ENCODE results near the gene SLC41A1.
"Not testable (repeated sequence)": the region's sequence is repeated elsewhere in the genome, so short reads cannot be mapped to it uniquely, and the experiment has no call there.

SLC41A1 gene

DNA sequence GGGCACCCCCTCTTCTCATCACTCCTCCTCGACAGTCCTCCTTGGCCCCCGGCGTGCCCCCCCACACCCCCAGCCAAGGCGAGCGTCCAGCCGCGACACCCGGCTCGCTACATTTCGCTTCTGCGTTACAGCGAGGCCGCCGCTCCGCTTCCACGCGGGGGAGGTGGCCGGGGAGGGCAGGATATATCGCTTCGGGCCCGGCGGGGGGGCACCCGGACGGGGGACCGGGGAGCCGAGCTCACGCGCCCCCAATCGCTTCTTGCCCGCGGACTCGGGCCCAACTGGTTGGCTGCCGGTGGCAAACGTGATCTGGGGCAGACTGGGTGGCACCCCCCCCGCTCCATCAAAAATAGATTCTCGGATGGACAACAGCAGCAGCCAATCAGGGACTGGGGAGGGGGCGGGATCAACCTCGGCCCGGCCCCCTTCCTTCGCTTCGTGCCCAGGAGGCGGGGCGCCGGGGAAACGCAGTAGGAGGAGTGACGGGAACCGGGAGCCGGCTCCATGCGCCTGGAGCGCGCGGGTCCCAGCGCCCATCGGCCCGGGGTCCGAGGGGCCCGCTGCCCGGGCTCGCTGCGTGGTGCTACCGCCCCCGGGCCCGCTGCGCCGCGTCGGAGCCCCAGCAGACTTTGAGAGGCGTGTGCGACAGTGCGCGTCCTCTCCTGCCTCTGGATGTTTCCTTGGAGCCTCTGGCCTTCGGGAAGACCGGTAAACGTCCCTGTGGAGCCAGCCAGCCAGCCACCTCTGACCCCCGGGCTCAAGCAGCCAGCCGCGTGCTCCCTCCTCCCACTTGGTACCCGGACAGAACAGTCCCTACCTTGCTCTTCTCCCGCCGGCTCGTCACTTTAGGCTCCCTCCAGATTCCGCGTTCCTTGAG lies at the start of gene SLC41A1:
Gene SLC41A1, minus strand, starts transcription at position 321 of the 877 bp plus-strand sequence. CDS start 2,757 bp downstream, outside the sequence.
- no peaks in the 10 kb centered on the region for H3K9me3 Mint-ChIP-seq
- peaks cover 54% of the 10 kb centered on the region for H3K4me1 Mint-ChIP-seq
- ATAC-seq (replicated peaks; ENCODE audit: extremely low read depth, poor library complexity, severe bottlenecking) (peak; percentile 97), DNase-seq (ENCODE audit: low spot score in 2 of 2) (peak; percentile 80 to 91)
- H3K27ac Mint-ChIP-seq (ENCODE audit: low read depth), result peak within 1 kb of the TSS; percentile 80
- H3K36me3 Mint-ChIP-seq (ENCODE audit: insufficient read depth), result peaks cover 15% of the 10 kb centered on the region
- H3K4me3 Mint-ChIP-seq, result peak within 1 kb of the TSS; percentile 95
- H3K27me3 Mint-ChIP-seq, result no peaks in the 10 kb centered on the region

GRCh38 chr1:205861540-205861939 lies 48.5 kb upstream of the SLC41A1 start:
- Mint-ChIP-seq H3K27ac (ENCODE audit: low read depth) (no peak overlapping the region), H3K27me3 (peaks cover 23% of the 10 kb centered on the region), H3K4me1 (peaks cover 13% of the 10 kb centered on the region), H3K9me3 (peaks cover 7% of the 10 kb centered on the region), H3K36me3 (ENCODE audit: insufficient read depth) (no peaks in the 10 kb centered on the region), H3K4me3 (no peak overlapping the region)
- no peak for ATAC-seq (replicated peaks; ENCODE audit: extremely low read depth, poor library complexity, severe bottlenecking)
- DNase-seq (ENCODE audit: low spot score in 2 of 2), result no peak

GRCh38 chr1:205858141-205858961 lies 45.4 kb upstream of the SLC41A1 start:
- no peaks in the 10 kb centered on the region for H3K27me3 Mint-ChIP-seq
- no peak overlapping the region for H3K4me3 Mint-ChIP-seq
- no peaks in the 10 kb centered on the region for H3K36me3 Mint-ChIP-seq (ENCODE audit: insufficient read depth)
- H3K27ac Mint-ChIP-seq (ENCODE audit: low read depth), result peak overlapping the region; percentile 8
- peaks cover 8% of the 10 kb centered on the region for H3K9me3 Mint-ChIP-seq
- H3K4me1 Mint-ChIP-seq, result peaks cover 13% of the 10 kb centered on the region
- no peak for ATAC-seq (replicated peaks; ENCODE audit: extremely low read depth, poor library complexity, severe bottlenecking)
- no peak for DNase-seq (ENCODE audit: low spot score in 2 of 2)

DNA sequence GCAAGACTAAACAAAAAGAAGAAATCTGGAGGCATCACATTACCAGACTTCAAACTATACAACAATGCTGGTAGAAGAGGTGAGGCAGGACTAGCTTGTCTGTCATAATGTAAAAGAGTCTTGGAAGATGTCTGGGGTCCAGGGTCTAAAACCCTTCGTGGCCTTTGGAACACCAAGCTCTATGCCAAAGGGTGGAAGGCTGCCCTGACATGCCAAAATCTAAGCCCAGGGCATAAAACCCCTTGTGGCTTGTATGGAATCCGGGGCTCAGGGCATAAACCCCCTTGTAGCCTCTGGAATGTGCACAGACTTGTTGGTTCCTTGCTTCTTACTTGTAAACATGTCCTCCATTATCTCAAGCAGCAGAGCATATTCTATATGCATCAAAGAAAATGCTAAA lies 44.5 kb upstream of the SLC41A1 start:
- H3K4me3 Mint-ChIP-seq; ATAC-seq (replicated peaks; ENCODE audit: extremely low read depth, poor library complexity, severe bottlenecking); H3K9me3 Mint-ChIP-seq; H3K27me3 Mint-ChIP-seq; DNase-seq (ENCODE audit: low spot score in 2 of 2); H3K36me3 Mint-ChIP-seq (ENCODE audit: insufficient read depth); H3K27ac Mint-ChIP-seq (ENCODE audit: low read depth): not testable (repeated sequence)
- peaks cover 13% of the 10 kb centered on the region for H3K4me1 Mint-ChIP-seq

DNA sequence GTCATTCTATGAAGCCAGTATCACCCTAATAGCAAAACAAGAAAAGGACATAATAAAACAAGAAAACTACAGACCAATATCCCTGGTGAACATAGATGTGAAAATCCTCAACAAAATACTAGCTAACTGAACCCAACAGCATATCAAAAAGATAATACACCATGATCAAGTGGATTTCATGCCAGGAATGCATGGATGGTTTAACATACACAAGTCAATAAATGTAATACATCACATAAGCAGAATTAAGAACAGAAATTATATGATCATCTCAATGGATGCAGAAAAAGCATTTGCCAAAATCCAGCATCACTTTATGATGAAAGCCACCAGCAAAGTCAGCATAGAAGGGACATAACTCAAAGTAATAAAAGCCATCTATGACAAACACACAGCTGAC lies 43.4 kb upstream of the SLC41A1 start:
- peaks cover 8% of the 10 kb centered on the region for H3K9me3 Mint-ChIP-seq
- no peaks in the 10 kb centered on the region for H3K36me3 Mint-ChIP-seq (ENCODE audit: insufficient read depth)

DNA sequence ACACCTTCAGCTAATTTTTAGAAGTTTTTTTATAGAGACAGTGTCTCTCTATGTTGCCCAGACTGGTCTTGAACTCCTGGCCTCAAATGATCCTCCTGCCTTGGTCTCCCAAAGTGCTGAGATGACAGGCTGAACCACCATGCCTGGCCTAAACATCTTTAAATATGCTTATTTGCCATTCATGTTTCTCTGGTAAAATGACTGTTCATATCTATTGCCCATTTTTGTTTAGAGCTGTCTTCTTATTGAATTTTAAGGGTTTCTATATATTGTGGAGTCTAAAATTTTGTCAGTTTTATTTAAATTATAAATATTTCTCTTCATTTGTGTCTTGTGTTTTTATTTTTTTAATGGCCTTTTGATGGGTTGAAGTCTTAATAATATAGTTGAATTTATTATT lies 40.0 kb upstream of the SLC41A1 start:
- peaks cover 18% of the 10 kb centered on the region for H3K4me1 Mint-ChIP-seq
- no peak overlapping the region for H3K4me3 Mint-ChIP-seq

More for the DNA sequence above, 43.4 kb upstream of the SLC41A1 start:
- Mint-ChIP-seq H3K4me3 (no peak overlapping the region), H3K4me1 (peaks cover 13% of the 10 kb centered on the region), H3K27me3 (no peaks in the 10 kb centered on the region), H3K27ac (ENCODE audit: low read depth) (no peak overlapping the region)
- ATAC-seq (replicated peaks; ENCODE audit: extremely low read depth, poor library complexity, severe bottlenecking) (no peak), DNase-seq (ENCODE audit: low spot score in 2 of 2) (no peak)

DNA sequence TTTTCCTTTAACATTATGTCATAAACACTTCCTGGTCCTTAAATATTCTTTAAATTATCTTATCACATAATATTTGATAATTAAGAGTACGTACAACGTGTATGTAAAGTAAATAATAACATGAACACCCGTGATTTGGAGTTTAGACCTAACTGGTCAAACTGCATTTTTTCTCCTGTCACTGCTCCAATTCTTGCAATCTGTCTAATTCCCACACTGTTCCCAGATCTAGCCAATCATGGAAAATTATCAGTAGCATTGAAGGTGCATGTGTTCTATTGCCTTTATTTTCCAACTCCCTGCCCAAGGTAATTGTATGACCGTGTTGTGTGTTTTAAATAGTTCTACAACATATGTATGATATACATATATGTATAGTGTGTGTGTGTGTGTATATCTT lies 39.0 kb upstream of the SLC41A1 start:
- DNase-seq (ENCODE audit: low spot score in 2 of 2) (no peak), ATAC-seq (replicated peaks; ENCODE audit: extremely low read depth, poor library complexity, severe bottlenecking) (no peak)
- Mint-ChIP-seq H3K4me3 (no peak overlapping the region), H3K9me3 (peaks cover 6% of the 10 kb centered on the region), H3K27ac (ENCODE audit: low read depth) (no peak overlapping the region), H3K36me3 (ENCODE audit: insufficient read depth) (peaks cover 4% of the 10 kb centered on the region), H3K27me3 (no peaks in the 10 kb centered on the region), H3K4me1 (peaks cover 14% of the 10 kb centered on the region)

More for the DNA sequence above, 40.0 kb upstream of the SLC41A1 start:
- Mint-ChIP-seq H3K27me3 (no peaks in the 10 kb centered on the region), H3K9me3 (peaks cover 8% of the 10 kb centered on the region), H3K36me3 (ENCODE audit: insufficient read depth) (peaks cover 4% of the 10 kb centered on the region), H3K27ac (ENCODE audit: low read depth) (no peak overlapping the region)
- DNase-seq (ENCODE audit: low spot score in 2 of 2) (no peak), ATAC-seq (replicated peaks; ENCODE audit: extremely low read depth, poor library complexity, severe bottlenecking) (no peak)

DNA sequence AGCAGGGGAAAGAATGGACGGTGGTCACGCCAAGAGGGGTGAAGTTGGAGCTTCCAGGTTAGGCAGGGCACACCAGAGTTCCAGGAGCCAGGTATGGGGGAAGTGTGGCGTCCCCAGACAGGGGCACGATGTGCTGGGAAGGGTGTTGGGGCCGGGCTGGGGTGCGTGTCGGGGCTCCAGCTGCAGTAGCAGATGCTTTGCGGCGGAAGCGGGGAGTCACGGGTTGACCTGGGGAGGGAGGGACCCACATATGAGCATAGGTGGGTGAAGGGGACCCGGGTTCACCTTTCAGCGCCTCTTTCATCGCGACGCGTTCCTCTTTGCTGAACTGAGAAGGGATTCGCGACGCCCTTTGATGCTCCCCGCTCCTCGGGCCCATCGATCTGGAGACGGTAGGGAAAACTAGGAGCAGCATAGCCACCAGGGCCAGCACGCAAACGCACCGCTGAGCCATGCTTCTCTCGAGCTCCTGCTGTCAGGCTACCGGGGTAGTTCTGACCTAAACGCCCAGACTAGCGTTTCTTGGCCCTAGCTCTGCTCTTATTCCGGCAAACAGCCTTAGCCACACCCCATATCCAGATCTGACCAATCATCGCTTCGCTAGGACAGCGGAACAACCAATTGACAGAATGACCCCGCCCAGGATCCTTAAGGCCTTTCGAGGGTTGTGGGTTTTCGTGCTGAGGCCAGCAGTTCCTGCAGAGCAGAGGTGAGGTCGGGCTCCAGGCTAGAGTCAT lies 36.8 kb upstream of the SLC41A1 start, which contains the start of gene PM20D1:
Gene PM20D1, minus strand, starts transcription at position 514 of the 737 bp plus-strand sequence. Its CDS starts 60 bp downstream, at position 454.
- Mint-ChIP-seq H3K4me3 (peak within 1 kb of the TSS; percentile 89), H3K9me3 (no peaks in the 10 kb centered on the region), H3K4me1 (peaks cover 14% of the 10 kb centered on the region), H3K27ac (ENCODE audit: low read depth) (peak within 1 kb of the TSS; percentile 85), H3K36me3 (ENCODE audit: insufficient read depth) (peaks cover 5% of the 10 kb centered on the region), H3K27me3 (no peaks in the 10 kb centered on the region)
- DNase-seq (ENCODE audit: low spot score in 2 of 2) (peak; percentile 61 to 83), ATAC-seq (replicated peaks; ENCODE audit: extremely low read depth, poor library complexity, severe bottlenecking) (peak; percentile 97)

- no peaks in the 10 kb centered on the region for H3K27me3 Mint-ChIP-seq
- H3K27ac Mint-ChIP-seq (ENCODE audit: low read depth), result no peak overlapping the region
- no peak overlapping the region for H3K4me3 Mint-ChIP-seq
- H3K4me1 Mint-ChIP-seq, result no peaks in the 10 kb centered on the region
- H3K9me3 Mint-ChIP-seq, result no peaks in the 10 kb centered on the region
- peaks cover 1% of the 10 kb centered on the region for H3K36me3 Mint-ChIP-seq (ENCODE audit: insufficient read depth)
- no peak for DNase-seq (ENCODE audit: low spot score in 2 of 2)
- no peak for ATAC-seq (replicated peaks; ENCODE audit: extremely low read depth, poor library complexity, severe bottlenecking)
These were observed 30.2 kb upstream of the SLC41A1 start for GRCh38 chr1:205843036-205843859.

DNA sequence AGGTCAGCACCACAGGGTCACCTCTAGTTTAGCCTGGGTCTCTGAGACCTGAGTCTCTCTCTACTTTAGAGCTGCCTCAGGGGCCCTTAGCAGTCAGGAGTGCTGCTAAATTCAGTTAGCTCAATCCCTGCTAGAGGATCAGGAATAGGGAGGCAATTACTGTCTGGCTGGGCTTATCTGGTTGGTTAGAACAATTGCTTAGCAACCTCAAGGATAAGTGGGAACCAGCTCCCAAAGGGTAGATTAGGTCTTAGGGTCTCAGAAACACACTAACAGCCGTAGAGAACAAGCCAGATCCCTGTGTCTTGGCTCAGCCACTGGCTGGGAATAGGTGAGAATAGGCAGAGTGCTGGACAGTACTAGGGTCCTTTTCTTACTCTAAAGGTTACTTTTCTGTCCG lies 29.2 kb upstream of the SLC41A1 start:
- DNase-seq (ENCODE audit: low spot score in 2 of 2) (no peak), ATAC-seq (replicated peaks; ENCODE audit: extremely low read depth, poor library complexity, severe bottlenecking) (no peak)
- Mint-ChIP-seq H3K36me3 (ENCODE audit: insufficient read depth) (peaks cover 1% of the 10 kb centered on the region), H3K4me1 (no peaks in the 10 kb centered on the region), H3K4me3 (no peak overlapping the region), H3K27me3 (no peaks in the 10 kb centered on the region), H3K27ac (ENCODE audit: low read depth) (no peak overlapping the region), H3K9me3 (no peaks in the 10 kb centered on the region)

DNA sequence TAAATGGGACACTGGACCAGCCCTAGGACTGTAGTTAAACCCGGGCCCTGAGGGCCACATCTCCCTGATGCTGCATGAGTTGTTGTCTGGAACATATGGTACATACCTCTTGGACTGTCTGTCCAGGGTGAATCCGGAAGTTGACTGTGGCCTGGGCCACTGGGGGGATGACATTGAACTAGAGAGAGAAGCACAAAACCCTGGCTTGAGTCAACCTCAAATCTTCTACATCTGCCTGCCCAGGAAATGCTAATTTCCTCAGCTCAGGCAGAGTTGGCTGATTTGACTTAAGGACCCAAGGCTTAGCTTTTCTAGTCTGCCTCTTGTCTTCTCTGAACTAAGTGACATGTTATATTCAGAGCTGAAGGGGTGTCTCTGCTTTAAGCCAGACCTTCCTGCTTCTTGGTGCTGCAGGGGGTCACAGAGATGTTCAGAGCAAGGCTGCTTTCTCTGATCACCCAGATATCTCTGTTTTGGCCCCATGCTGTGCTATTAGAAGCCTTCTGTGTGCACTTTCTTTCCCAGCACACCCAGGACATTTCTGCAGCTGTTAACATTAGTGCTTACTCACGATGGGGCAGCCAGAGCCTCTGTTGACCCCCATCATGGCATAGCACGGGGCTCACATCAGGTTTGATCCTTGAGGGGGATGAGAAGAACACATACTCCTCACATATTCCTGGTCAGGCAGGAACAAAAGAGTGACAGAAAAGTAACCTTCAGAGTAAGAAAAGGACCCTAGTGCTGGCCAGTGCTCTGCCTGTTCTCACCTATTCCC lies 27.3 kb upstream of the SLC41A1 start:
- Mint-ChIP-seq H3K27ac (ENCODE audit: low read depth) (no peak overlapping the region), H3K4me1 (no peaks in the 10 kb centered on the region), H3K27me3 (no peaks in the 10 kb centered on the region), H3K4me3 (no peak overlapping the region), H3K9me3 (no peaks in the 10 kb centered on the region), H3K36me3 (ENCODE audit: insufficient read depth) (no peaks in the 10 kb centered on the region)
- no peak for ATAC-seq (replicated peaks; ENCODE audit: extremely low read depth, poor library complexity, severe bottlenecking)
- no peak for DNase-seq (ENCODE audit: low spot score in 2 of 2)
